SK-N-SH treated with all-trans-retinoic acid at 6 μM for 48 hours (cell line): ENCODE data around the gene CFDP1.

Experiments
- ATAC-seq: fragments of 200-7000 bp; cut with Tn5 transposase; 3 replicates; pipeline ENCODE4 v1.9.1; 2020; ENCODE audit warnings: mild to moderate bottlenecking, moderate library complexity
- ARNTL ChIP-seq: fragments of 450-650 bp; formaldehyde crosslinking; IDR thresholded peaks from 2 replicates; pipeline ENCODE4 v1.5.0; 2020; ENCODE audit warnings: low read depth, mild to moderate bottlenecking, moderate library complexity, borderline replicate concordance
- BACH2 ChIP-seq: fragments of 250-450 bp; sonication (Bioruptor Pico); IDR thresholded peaks from 2 replicates; pipeline ENCODE4 v1.9.0; 2021; ENCODE audit warnings: mild to moderate bottlenecking, borderline replicate concordance
- CREB5 ChIP-seq: fragments of 250-450 bp; sonication (Bioruptor Pico); IDR thresholded peaks from 2 replicates; pipeline ENCODE4 v1.5.1; 2020; ENCODE audit warnings: low read depth, mild to moderate bottlenecking, moderate library complexity
- CSDC2 ChIP-seq: fragments of 250-450 bp; sonication (Bioruptor Pico); IDR thresholded peaks from 2 replicates; pipeline ENCODE4 v1.5.0; 2020; ENCODE audit warnings: mild to moderate bottlenecking, moderate library complexity
- CSRNP3 ChIP-seq: fragments of 250-450 bp; sonication (Bioruptor Pico); IDR thresholded peaks from 2 replicates; pipeline ENCODE4 v1.5.1; 2021; ENCODE audit warnings: mild to moderate bottlenecking, moderate library complexity
- ESRRG ChIP-seq: fragments of 250-450 bp; sonication (Bioruptor Pico); IDR thresholded peaks from 2 replicates; pipeline ENCODE4 v1.6.1; 2021; ENCODE audit warnings: mild to moderate bottlenecking
- GLIS3 ChIP-seq: fragments of 250-450 bp; sonication (Bioruptor Pico); IDR thresholded peaks from 2 replicates; pipeline ENCODE4 v1.5.0; 2020; ENCODE audit warnings: mild to moderate bottlenecking, moderate library complexity
- ISL1 ChIP-seq: fragments of 250-450 bp; sonication (Bioruptor Pico); IDR thresholded peaks from 2 replicates; pipeline ENCODE4 v2.1.2; 2022; ENCODE audit warnings: mild to moderate bottlenecking, moderate library complexity
- OSR1 ChIP-seq: fragments of 250-450 bp; sonication (Bioruptor Pico); IDR thresholded peaks from 2 replicates; pipeline ENCODE4 v1.8.0; 2022; ENCODE audit warnings: moderate library complexity, mild to moderate bottlenecking, inconsistent platforms
- PATZ1 ChIP-seq: fragments of 250-450 bp; sonication (Bioruptor Pico); IDR thresholded peaks from 2 replicates; pipeline ENCODE4 v1.8.0; 2020; ENCODE audit warnings: mild to moderate bottlenecking, moderate library complexity, borderline replicate concordance
- POU6F1 ChIP-seq: fragments of 250-450 bp; sonication (Bioruptor Pico); IDR thresholded peaks from 2 replicates; pipeline ENCODE4 v1.8.0; 2021; ENCODE audit warnings: low read depth, mild to moderate bottlenecking, moderate library complexity, borderline replicate concordance
- PPARA ChIP-seq: fragments of 250-450 bp; sonication (Bioruptor Pico); IDR thresholded peaks from 2 replicates; pipeline ENCODE4 v1.5.0; 2020; ENCODE audit warnings: mild to moderate bottlenecking, borderline replicate concordance
- RARB ChIP-seq: fragments of 250-450 bp; sonication (Bioruptor Pico); IDR thresholded peaks from 2 replicates; pipeline ENCODE4 v1.8.0; 2021; ENCODE audit warnings: mild to moderate bottlenecking, moderate library complexity
- SNAI2 ChIP-seq: fragments of 250-450 bp; sonication (Bioruptor Pico); IDR thresholded peaks from 2 replicates; pipeline ENCODE4 v1.5.0; 2020; ENCODE audit warnings: mild to moderate bottlenecking, moderate library complexity
- TOX ChIP-seq: fragments of 250-450 bp; sonication (Bioruptor Pico); IDR thresholded peaks from 2 replicates; pipeline ENCODE4 v1.8.0; 2021; ENCODE audit warnings: mild to moderate bottlenecking, moderate library complexity, borderline replicate concordance
- TSHZ2 ChIP-seq: fragments of 250-450 bp; sonication (Bioruptor Pico); IDR thresholded peaks from 2 replicates; pipeline ENCODE4 v1.5.0; 2020; ENCODE audit warnings: mild to moderate bottlenecking, moderate library complexity
- ZC3H10 ChIP-seq: fragments of 250-450 bp; sonication (Bioruptor Pico); IDR thresholded peaks from 2 replicates; pipeline ENCODE4 v1.5.1; 2021; ENCODE audit warnings: mild to moderate bottlenecking, moderate library complexity
- ZFP3 ChIP-seq: fragments of 250-450 bp; sonication (Bioruptor Pico); IDR thresholded peaks from 2 replicates; pipeline ENCODE4 v1.5.0; 2020; ENCODE audit warnings: mild to moderate bottlenecking, moderate library complexity
- ZFP30 ChIP-seq: fragments of 450-650 bp; formaldehyde crosslinking; IDR thresholded peaks from 2 replicates; pipeline ENCODE4 v1.5.0; 2022; ENCODE audit warnings: mild to moderate bottlenecking, moderate library complexity
- ZNF565 ChIP-seq: fragments of 450-650 bp; formaldehyde crosslinking; conservative IDR thresholded peaks from 2 replicates; pipeline ENCODE4 v1.5.0; 2020; ENCODE audit warnings: low read depth, mild to moderate bottlenecking, moderate library complexity
- ZNF70 ChIP-seq: fragments of 450-650 bp; formaldehyde crosslinking; IDR thresholded peaks from 2 replicates; pipeline ENCODE4 v1.5.0; 2020; ENCODE audit warnings: mild to moderate bottlenecking, moderate library complexity
- ZNF8 ChIP-seq: fragments of 450-650 bp; formaldehyde crosslinking; IDR thresholded peaks from 2 replicates; pipeline ENCODE4 v1.5.0; 2020; ENCODE audit warnings: mild to moderate bottlenecking, moderate library complexity

Gene CFDP1

GRCh38 chr16:75343941-75344340, 89.4 kb downstream of the CFDP1 start:
- ATAC-seq = no peak

GRCh38 chr16:75343286-75343685, 90.0 kb downstream of the CFDP1 start:
- TF ChIP-seq SNAI2 (CRISPR knock-in tag) = no peak
- TF ChIP-seq PATZ1 (CRISPR knock-in tag) = no peak
- TF ChIP-seq GLIS3 (CRISPR knock-in tag) = no peak
- no peak for TF ChIP-seq CSDC2
- TF ChIP-seq CSRNP3 (CRISPR knock-in tag) = no peak
- TF ChIP-seq ISL1 = no peak
- TF ChIP-seq POU6F1 = no peak
- TF ChIP-seq RARB (CRISPR knock-in tag) = no peak
- no peak for TF ChIP-seq ZNF70
- no peak for TF ChIP-seq ZNF565 (CRISPR knock-in tag)
- no peak for TF ChIP-seq ZNF8 (CRISPR knock-in tag)
- no peak for TF ChIP-seq OSR1 (CRISPR knock-in tag)
- no peak for TF ChIP-seq ARNTL
- no peak for TF ChIP-seq TOX (CRISPR knock-in tag)
- ATAC-seq = no peak

More at GRCh38 chr16:75343941-75344340, 89.4 kb downstream of the CFDP1 start:
- TF ChIP-seq BACH2 (no peak), ZFP30 (CRISPR knock-in tag) (no peak), PPARA (CRISPR knock-in tag) (no peak), ESRRG (CRISPR knock-in tag) (no peak), OSR1 (CRISPR knock-in tag) (no peak), CSRNP3 (CRISPR knock-in tag) (no peak), ZNF70 (no peak), TSHZ2 (no peak), ZNF8 (CRISPR knock-in tag) (no peak)

GRCh38 chr16:75342308-75342811, 90.9 kb downstream of the CFDP1 start:
- ATAC-seq = peak; percentile 36
- TF ChIP-seq PATZ1 (CRISPR knock-in tag) (no peak), SNAI2 (CRISPR knock-in tag) (no peak), ZNF8 (CRISPR knock-in tag) (no peak), TSHZ2 (no peak), ZFP3 (CRISPR knock-in tag) (no peak), CREB5 (no peak), GLIS3 (CRISPR knock-in tag) (no peak), ZC3H10 (CRISPR knock-in tag) (no peak), ZNF70 (no peak), ISL1 (no peak), ARNTL (no peak)
- TF ChIP-seq, all 23 proteins: peak for 0
